Sciatic nerve (tissue), 2 donors: Measurements from ENCODE around the gene DNAJC15. TPM values are rescaled to one million over a fixed set of nuclear protein-coding genes. Genes with fewer than 3 reads are reported as not detected.

Experiments used
- ATAC-seq: fragments of 200-7000 bp; cut with Tn5 transposase; one replicate; pipeline ENCODE4 v1.9.1; 2020; ENCODE audit warnings: mild to moderate bottlenecking, moderate library complexity
- DNase-seq: peaks from one replicate; pipeline ENCODE4 v3.0.0-alpha.2; 2020; ENCODE audit warnings: low spot score
- intact Hi-C: fragments of 100-400 bp; cut with DNase I; formaldehyde crosslinking; loops from one replicate; pipeline ENCODE4 v1.14.2; 2022
- total RNA-seq: library from RNA; stranded (reverse); fragmentation: NEBNext Ultra II Directional; extraction: Animal tissue kit (Norgen Biotek cat#: 25700); gene quantifications from one replicate; pipeline ENCODE4 v1.2.1, GENCODE V29; 2021
- donor health status: DM: no; HTN: no; CAD: no.
- donor health status: DM: no; HTN: no; CAD: no.

DNAJC15 gene
- total RNA-seq, 1 donor from 2014 or later: 6.2 TPM

- intact Hi-C loops: no loop called here
- no peak for DNase-seq
- ATAC-seq: no peak
These were observed 22.7 kb upstream of the DNAJC15 start for GRCh38 chr13:43000676-43001075.

DNA sequence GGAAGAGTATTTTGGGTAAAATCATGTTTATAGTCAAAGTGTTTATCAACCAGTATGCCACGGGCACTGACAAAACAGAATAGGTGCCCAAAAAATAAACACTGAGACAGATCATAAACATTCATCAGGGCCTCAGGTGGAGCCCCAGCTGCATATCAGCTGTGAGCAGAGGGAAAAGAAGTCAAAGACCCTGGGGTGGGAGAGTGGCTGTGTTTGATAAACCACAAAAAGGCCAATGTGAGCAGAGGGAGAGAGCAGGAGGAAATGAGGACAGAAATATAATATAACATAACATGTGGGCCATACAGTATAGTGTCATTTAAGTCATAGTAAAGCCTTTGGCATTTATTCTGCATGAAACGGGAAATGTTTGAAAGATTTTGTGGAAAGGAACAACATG is 21.4 kb upstream of the DNAJC15 start:
- DNase-seq: no peak
- intact Hi-C loops: no loop called here
- ATAC-seq: no peak

DNA sequence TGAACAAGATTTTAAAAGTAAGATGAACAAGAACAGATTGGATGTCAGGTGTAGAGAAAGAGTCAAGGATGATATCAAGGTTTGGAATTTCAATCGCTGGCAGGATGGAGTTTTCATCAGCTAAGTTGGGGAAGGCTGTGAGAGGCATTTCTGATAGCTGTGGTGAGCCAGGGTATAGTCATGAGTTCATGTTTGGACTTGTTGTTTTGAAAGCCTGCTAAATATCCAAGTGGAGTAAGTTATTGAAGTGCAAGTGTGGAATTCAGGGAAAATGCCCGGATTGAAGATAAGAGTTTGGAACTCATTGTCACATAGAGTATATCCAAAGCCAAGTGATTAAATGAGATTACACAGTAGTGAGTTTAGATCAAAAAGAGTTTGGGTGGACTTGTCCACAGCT is 20.4 kb upstream of the DNAJC15 start:
- intact Hi-C loops: no loop called here
- ATAC-seq (no peak), DNase-seq (no peak)

DNA sequence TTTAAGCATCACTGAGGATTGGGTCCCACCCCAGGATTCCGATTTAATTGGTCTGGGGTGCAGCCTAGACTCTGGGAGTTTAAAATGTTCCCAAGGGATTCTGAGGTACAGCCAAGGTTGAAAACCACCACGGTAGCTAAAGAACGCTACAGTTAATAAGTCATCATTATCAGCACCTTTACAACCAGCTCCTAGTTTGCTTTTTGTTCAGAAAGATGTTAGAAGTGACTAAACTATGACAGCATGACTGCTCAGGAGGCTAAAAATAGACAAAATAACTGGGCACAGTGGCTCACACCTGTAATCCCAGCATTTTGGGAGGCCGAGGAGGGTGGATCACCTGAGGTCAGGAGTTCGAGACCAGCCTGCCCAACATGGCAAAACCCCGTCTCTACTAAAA is 19.7 kb upstream of the DNAJC15 start:
- ATAC-seq (no peak), DNase-seq (no peak)
- intact Hi-C loops: no loop called here

DNA sequence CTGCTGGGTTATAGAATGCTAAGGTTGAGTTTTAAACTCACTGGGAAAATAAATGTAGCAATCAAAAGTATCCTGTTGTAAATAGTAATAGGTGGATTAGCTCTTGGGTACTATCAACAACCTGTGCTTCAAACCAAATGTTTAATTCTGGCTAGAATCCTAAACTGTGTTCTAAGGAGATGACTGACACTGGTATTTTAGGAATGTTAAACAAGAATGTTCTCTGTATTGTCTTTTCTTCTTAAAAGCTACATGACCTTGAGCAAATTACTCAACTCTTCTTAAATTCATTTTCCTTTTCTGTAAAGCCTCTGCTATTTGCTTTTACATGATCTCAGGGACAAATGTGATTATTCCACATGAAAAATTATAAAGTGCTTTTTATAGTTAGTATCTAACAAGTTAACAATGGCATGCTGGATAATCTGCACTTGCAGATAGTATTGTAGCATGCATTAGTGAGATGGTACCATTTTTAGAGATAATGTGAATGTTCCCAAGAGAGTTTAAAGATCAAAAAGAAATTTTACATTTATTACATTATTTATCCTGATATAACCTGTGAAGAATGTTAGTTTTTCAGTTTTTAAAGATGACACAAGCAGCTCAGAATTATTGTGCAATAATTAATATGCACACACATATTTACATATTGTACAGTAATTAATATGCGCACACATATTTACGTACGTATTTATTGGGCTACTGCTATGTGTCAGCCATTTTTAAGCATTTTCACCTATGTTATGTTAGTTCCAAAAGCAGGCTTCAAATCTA is 17.7 kb upstream of the DNAJC15 start:
- DNase-seq: no peak
- ATAC-seq: no peak
- intact Hi-C loops: no loop called here

DNA sequence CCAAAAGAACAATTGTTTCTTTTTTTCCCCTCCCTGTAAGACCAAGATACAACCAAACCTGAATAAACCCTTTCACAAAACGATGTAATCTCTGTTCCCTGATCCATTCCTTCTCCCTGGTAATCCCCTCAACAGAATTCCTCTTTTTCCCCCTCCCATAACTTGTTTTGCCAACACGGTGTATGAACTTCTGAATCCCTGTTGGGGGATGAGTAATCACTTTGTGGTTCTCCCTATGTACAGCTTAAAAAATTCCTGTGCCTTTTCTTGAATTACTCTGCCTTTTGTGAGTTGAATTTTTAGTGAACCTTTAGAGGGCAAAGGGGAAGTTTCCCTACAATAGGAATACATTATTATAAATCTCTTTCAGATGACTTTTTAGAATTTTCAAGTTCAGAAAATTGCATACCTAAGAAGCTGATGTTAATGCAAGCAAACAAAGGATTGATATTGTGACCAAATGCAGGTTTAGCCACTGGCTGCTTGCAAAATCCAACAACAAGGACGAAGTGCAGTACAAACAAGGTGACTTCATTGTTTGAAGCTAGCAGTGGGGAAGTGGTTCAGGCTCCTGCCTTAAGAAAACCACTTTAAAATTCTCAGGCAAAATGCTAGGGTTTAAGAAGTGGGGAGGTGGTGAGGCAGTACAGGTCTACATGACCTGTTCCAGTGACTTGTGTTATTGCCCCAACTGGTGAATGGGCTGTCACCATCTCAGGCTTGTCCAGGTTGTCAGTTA is 16.3 kb upstream of the DNAJC15 start:
- intact Hi-C loops: no loop called here
- ATAC-seq: no peak

DNA sequence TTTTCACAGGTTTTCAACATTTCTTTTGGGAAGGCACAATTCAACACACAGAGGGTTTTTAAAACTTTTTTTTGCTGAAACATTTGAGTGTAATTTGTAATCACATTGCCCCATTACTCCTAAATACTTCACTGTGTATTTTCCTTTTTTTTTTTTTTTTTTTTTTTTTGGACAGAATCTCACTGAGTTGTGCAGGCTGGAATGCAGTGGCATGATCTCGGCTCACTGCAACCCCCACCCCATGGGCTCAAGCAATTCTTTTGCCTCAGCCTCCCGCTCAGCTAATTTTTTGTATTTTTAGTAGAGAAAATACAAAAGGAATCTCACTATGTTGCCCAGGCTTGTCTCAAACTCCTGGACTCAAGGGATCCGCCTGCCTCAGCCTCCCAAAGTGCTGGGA is 14.8 kb upstream of the DNAJC15 start:
- ATAC-seq (no peak), DNase-seq (no peak)

More for the DNA sequence above, 16.3 kb upstream of the DNAJC15 start:
- DNase-seq: no peak

DNA sequence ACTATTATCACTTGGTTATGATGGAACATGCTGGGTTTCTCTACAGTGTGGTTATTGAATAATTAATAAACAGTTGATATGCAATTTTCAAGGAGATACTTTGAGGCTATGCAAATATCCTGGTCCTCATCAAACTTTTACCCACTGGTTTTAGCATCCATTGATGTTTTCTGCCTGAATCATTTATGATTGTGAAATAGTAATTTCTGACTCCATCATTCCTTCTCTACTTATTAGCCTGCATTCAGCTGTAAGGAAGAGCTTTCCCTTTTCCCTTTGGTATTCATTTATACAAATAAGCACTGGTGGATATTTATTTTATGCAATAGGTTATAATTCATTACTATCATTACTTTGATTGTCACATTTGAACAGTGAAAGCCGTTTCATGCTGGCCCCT is 13.9 kb upstream of the DNAJC15 start:
- DNase-seq: no peak
- intact Hi-C loops: no loop called here

More for the DNA sequence above, 14.8 kb upstream of the DNAJC15 start:
- intact Hi-C loops: no loop called here

GRCh38 chr13:43014162-43014561 is 9.2 kb upstream of the DNAJC15 start:
- DNase-seq (no peak), ATAC-seq (no peak)
- intact Hi-C loops: no loop called here

More for the DNA sequence above, 13.9 kb upstream of the DNAJC15 start:
- ATAC-seq: no peak

- DNase-seq (no peak), ATAC-seq (no peak)
- intact Hi-C loops: no loop called here
These were observed 7.2 kb upstream of the DNAJC15 start for GRCh38 chr13:43016226-43016625.

GRCh38 chr13:43019811-43020210 is 3.6 kb upstream of the DNAJC15 start:
- no peak for ATAC-seq
- intact Hi-C loops: no loop called here
- DNase-seq: no peak

GRCh38 chr13:43020794-43021193 is 2.6 kb upstream of the DNAJC15 start:
- ATAC-seq: no peak

GRCh38 chr13:43021926-43022670 is 1.3 kb upstream of the DNAJC15 start:
- intact Hi-C loops: no loop called here
- DNase-seq (no peak), ATAC-seq (no peak)

More at GRCh38 chr13:43020794-43021193, 2.6 kb upstream of the DNAJC15 start:
- intact Hi-C loops: no loop called here
- no peak for DNase-seq

- intact Hi-C loops: no loop called here
These were observed 475 bp upstream of the DNAJC15 start for GRCh38 chr13:43022934-43023288.

DNA sequence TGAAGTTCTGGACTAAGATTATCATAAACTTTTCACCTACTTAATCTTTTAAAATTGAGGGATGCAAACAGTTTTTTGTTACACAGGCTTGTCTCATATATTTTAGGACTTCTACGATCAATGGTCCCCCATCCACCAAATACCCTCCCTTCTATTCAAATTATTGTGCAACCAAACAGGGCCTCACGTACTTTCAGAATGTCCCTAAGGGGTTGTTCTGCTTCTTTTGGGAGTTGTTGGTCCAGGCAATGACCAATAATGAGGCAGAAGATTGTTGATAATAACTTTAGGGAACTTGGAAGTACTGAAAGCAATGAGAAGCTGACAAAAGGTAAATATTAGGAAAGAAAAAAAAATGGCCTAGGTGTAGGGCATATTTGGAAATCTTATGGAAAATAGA is 2.9 kb downstream of the DNAJC15 start:
- ATAC-seq (no peak), DNase-seq (no peak)
- intact Hi-C loops: no loop called here

More at GRCh38 chr13:43022934-43023288, 475 bp upstream of the DNAJC15 start:
- ATAC-seq: peak; percentile 4
- DNase-seq: no peak

- intact Hi-C loops: no loop called here
- ATAC-seq: no peak
- no peak for DNase-seq
These were observed 7.2 kb downstream of the DNAJC15 start for GRCh38 chr13:43030548-43030947.

- no peak for ATAC-seq
- DNase-seq: no peak
- intact Hi-C loops: no loop called here
These were observed 8.5 kb downstream of the DNAJC15 start for GRCh38 chr13:43031881-43032280.

GRCh38 chr13:43033038-43033437 is 9.7 kb downstream of the DNAJC15 start:
- no peak for DNase-seq
- intact Hi-C loops: no loop called here

DNA sequence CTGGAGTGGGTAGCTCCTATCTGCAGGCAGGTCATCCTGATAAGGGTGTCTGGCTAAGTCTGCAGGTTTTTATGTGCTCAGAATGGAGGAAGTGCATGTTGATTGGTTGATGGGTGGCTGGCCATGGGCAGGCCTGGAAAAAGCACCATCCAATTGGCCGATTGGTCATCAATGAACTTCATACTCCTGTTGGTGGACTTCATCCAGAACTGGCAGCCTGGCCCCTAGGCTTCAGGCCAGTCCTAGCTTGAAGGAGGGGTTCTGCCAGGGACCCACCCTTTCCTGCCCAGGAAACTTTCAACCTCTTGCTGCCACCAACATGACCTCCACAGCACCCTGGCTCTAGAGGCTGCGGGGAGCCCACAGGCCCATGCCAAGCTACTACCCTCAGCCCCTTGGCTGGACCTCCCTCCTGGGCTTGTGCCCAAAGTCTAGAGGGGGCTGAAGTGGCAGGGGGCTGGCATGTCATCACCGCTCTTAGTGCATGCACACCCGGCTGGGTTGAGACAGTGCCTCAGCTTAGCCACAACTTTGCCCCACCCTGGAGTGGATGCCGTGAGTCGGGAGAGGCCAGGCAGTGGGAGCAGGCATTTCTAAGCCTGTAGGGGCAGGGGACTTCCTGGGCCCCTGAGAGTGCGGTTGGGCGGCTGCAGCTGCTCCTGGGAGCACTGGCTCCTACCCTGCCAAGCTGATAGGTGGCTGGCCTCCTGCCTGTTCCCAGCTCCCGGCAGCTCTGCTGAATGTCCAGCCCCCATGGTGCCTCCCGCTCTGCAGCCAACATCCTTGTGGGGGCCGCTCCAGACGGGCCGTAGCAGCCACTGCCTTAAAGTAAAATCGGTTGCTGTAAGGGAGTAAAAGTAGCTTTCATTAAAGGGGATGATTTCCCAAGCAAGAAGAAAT is 13.2 kb downstream of the DNAJC15 start:
- DNase-seq (no peak), ATAC-seq (no peak)
- intact Hi-C loops: no loop called here

More at GRCh38 chr13:43033038-43033437, 9.7 kb downstream of the DNAJC15 start:
- no peak for ATAC-seq
